Measurements from ENCODE around the gene CCDC172.

The CCDC172 gene

GRCh38 chr10:116324227-116324950, at the start of gene CCDC172:
Gene CCDC172, plus strand, starts transcription at chr10:116324448. Its CDS starts 564 bp downstream, at chr10:116325012.
- DNase-seq (ENCODE audit: low read depth) = no peak

GRCh38 chr10:116276981-116277380, 47.3 kb upstream of the CCDC172 start:
- no peak for DNase-seq (ENCODE audit: low read depth)

GRCh38 chr10:116278846-116279245, 45.4 kb upstream of the CCDC172 start:
- peak; percentile 69 for DNase-seq (ENCODE audit: low read depth)

- DNase-seq (ENCODE audit: low read depth) = peak; percentile 27
Observed at GRCh38 chr10:116281775-116282174, 42.5 kb upstream of the CCDC172 start.

- no peak for DNase-seq (ENCODE audit: low read depth)
Observed at GRCh38 chr10:116286626-116287200, 37.5 kb upstream of the CCDC172 start.

- DNase-seq (ENCODE audit: low read depth) = peak; percentile 67
Observed at GRCh38 chr10:116287906-116288501, 36.2 kb upstream of the CCDC172 start.

GRCh38 chr10:116289652-116290051, 34.6 kb upstream of the CCDC172 start:
- DNase-seq (ENCODE audit: low read depth) = no peak

GRCh38 chr10:116292493-116292892, 31.8 kb upstream of the CCDC172 start:
- no peak for DNase-seq (ENCODE audit: low read depth)

GRCh38 chr10:116296291-116296721, 27.9 kb upstream of the CCDC172 start:
- DNase-seq (ENCODE audit: low read depth) = peak; percentile 66

GRCh38 chr10:116298586-116298985, 25.7 kb upstream of the CCDC172 start:
- no peak for DNase-seq (ENCODE audit: low read depth)

GRCh38 chr10:116300542-116300941, 23.7 kb upstream of the CCDC172 start:
- no peak for DNase-seq (ENCODE audit: low read depth)

- no peak for DNase-seq (ENCODE audit: low read depth)
Observed at GRCh38 chr10:116304923-116305322, 19.3 kb upstream of the CCDC172 start.

GRCh38 chr10:116306847-116307246, 17.4 kb upstream of the CCDC172 start:
- DNase-seq (ENCODE audit: low read depth) = no peak

GRCh38 chr10:116307455-116307854, 16.8 kb upstream of the CCDC172 start:
- no peak for DNase-seq (ENCODE audit: low read depth)

- DNase-seq (ENCODE audit: low read depth) = no peak
Observed at GRCh38 chr10:116311016-116311415, 13.2 kb upstream of the CCDC172 start.

- DNase-seq (ENCODE audit: low read depth) = no peak
Observed at GRCh38 chr10:116311706-116312490, 12.3 kb upstream of the CCDC172 start.

- DNase-seq (ENCODE audit: low read depth) = no peak
Observed at GRCh38 chr10:116312548-116312947, 11.7 kb upstream of the CCDC172 start.

- no peak for DNase-seq (ENCODE audit: low read depth)
Observed at GRCh38 chr10:116316503-116316902, 7.7 kb upstream of the CCDC172 start.

GRCh38 chr10:116324951-116325635, 845 bp downstream of the CCDC172 start:
- DNase-seq (ENCODE audit: low read depth) = no peak

- DNase-seq (ENCODE audit: low read depth) = no peak
Observed at GRCh38 chr10:116325987-116326386, 1.7 kb downstream of the CCDC172 start.

GRCh38 chr10:116329153-116329552, 4.9 kb downstream of the CCDC172 start:
- no peak for DNase-seq (ENCODE audit: low read depth)

GRCh38 chr10:116331815-116332214, 7.6 kb downstream of the CCDC172 start:
- DNase-seq (ENCODE audit: low read depth) = no peak

Measured in EH (cell line).